CD4-positive, alpha-beta T cell treated with Interleukin-21 for 1 hour (primary cell): ENCODE results near the gene NHS.
A peak's percentile ranks its signal among the peaks of the same experiment; 100 is the strongest.
"Not testable (repeated sequence)": the region's sequence is repeated elsewhere in the genome, so short reads cannot be mapped to it uniquely, and the experiment has no call there.

Source experiments
- DNase-seq: peaks from one replicate; pipeline ENCODE4 v3.0.0-alpha.2; 2020

NHS gene

GRCh38 chrX:17501746-17502145 is 126.7 kb downstream of the NHS start:
- no peak for DNase-seq

- DNase-seq = not testable (repeated sequence)
Measured at GRCh38 chrX:17506352-17506751, 131.4 kb downstream of the NHS start.

- no peak for DNase-seq
Measured at GRCh38 chrX:17511556-17511955, 136.6 kb downstream of the NHS start.

- no peak for DNase-seq
Measured at GRCh38 chrX:17519358-17519757, 144.4 kb downstream of the NHS start.

GRCh38 chrX:17520016-17520615 is 145.1 kb downstream of the NHS start:
- DNase-seq = no peak

GRCh38 chrX:17521871-17522693 is 147.1 kb downstream of the NHS start:
- no peak for DNase-seq

GRCh38 chrX:17525266-17525665 is 150.3 kb downstream of the NHS start:
- DNase-seq = no peak

GRCh38 chrX:17525762-17526555 is 151.0 kb downstream of the NHS start:
- DNase-seq = no peak

GRCh38 chrX:17527135-17527701 is 152.2 kb downstream of the NHS start:
- no peak for DNase-seq

GRCh38 chrX:17527922-17528321 is 152.9 kb downstream of the NHS start:
- DNase-seq = no peak

GRCh38 chrX:17529151-17529745 is 154.2 kb downstream of the NHS start:
- DNase-seq = no peak

GRCh38 chrX:17531500-17531899 is 156.5 kb downstream of the NHS start:
- DNase-seq = no peak

GRCh38 chrX:17535229-17535628 is 160.2 kb downstream of the NHS start:
- DNase-seq = peak; percentile 29

- DNase-seq = no peak
Measured at GRCh38 chrX:17537723-17538243, 162.8 kb downstream of the NHS start.

- no peak for DNase-seq
Measured at GRCh38 chrX:17542123-17542522, 167.1 kb downstream of the NHS start.

- no peak for DNase-seq
Measured at GRCh38 chrX:17544821-17545220, 169.8 kb downstream of the NHS start.

GRCh38 chrX:17546356-17546755 is 171.4 kb downstream of the NHS start:
- DNase-seq = no peak

GRCh38 chrX:17547658-17548057 is 172.7 kb downstream of the NHS start:
- no peak for DNase-seq

- DNase-seq = no peak
Measured at GRCh38 chrX:17549107-17549651, 174.2 kb downstream of the NHS start.

- DNase-seq = no peak
Measured at GRCh38 chrX:17550011-17550410, 175.0 kb downstream of the NHS start.

- no peak for DNase-seq
Measured at GRCh38 chrX:17552044-17552650, 177.1 kb downstream of the NHS start.

- DNase-seq = no peak
Measured at GRCh38 chrX:17553469-17553868, 178.5 kb downstream of the NHS start.
